ENCODE results near the gene CDKN2B.

DNA sequence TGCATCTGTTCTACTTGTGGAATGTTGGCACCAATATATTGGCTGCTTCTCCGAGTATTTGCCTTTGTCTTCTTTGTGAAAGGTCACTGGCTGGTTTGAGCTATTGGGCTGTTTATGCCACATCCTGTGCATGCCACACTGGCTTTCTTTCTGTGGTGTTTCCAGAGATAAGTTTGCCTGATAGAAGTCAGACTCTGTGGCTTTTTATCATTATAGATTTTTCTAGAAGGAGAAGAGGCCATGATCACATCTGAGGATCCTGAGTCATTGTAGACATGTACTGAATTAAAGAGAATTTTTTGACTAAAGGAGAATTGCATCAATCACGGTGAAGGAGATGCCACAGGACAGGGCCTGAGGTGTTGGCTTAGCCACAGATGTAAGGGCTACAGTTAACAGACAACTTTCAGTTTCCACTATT, 26.5 kb upstream of the CDKN2B start:
- no peak for TF ChIP-seq CTCF (IDR thresholded peaks at IDR 0.05)
- TF ChIP-seq, protein P1, sequence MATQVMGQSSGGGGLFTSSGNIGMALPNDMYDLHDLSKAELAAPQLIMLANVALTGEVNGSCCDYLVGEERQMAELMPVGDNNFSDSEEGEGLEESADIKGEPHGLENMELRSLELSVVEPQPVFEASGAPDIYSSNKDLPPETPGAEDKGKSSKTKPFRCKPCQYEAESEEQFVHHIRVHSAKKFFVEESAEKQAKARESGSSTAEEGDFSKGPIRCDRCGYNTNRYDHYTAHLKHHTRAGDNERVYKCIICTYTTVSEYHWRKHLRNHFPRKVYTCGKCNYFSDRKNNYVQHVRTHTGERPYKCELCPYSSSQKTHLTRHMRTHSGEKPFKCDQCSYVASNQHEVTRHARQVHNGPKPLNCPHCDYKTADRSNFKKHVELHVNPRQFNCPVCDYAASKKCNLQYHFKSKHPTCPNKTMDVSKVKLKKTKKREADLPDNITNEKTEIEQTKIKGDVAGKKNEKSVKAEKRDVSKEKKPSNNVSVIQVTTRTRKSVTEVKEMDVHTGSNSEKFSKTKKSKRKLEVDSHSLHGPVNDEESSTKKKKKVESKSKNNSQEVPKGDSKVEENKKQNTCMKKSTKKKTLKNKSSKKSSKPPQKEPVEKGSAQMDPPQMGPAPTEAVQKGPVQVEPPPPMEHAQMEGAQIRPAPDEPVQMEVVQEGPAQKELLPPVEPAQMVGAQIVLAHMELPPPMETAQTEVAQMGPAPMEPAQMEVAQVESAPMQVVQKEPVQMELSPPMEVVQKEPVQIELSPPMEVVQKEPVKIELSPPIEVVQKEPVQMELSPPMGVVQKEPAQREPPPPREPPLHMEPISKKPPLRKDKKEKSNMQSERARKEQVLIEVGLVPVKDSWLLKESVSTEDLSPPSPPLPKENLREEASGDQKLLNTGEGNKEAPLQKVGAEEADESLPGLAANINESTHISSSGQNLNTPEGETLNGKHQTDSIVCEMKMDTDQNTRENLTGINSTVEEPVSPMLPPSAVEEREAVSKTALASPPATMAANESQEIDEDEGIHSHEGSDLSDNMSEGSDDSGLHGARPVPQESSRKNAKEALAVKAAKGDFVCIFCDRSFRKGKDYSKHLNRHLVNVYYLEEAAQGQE (IDR thresholded peaks at IDR 0.05; ENCODE audit: insufficient read depth in 1 of 2, low read depth in 2 of 2, low read length in 1 of 2) = no peak
- no peak for TF ChIP-seq SIN3A (IDR thresholded peaks at IDR 0.05; ENCODE audit: borderline replicate concordance, insufficient read depth, low read depth, low read length)
